CD14-positive monocyte (primary cell): ENCODE data around the gene PDE6G. TPM values are rescaled to one million over a fixed set of nuclear protein-coding genes. Genes with fewer than 3 reads are reported as not detected.

ENCODE experiments used
- DNase-seq, 3 donors: peaks; one replicate each; pipeline ENCODE4 v3.0.0-alpha.2; 2011 to 2022
- H2AFZ ChIP-seq: 2 replicates; pipeline ENCODE4 v1.6.0; 2012; ENCODE audit warnings: mild to moderate bottlenecking, low read depth, low read length, inconsistent platforms; ENCODE audit not compliant: insufficient read depth, poor library complexity, severe bottlenecking
- H3K27ac ChIP-seq, 2 donors: 1 replicate in 1 of 2; 2 replicates in 1 of 2; pipeline ENCODE4 v1.5.1; 2012 to 2013; ENCODE audit warnings: low read length in 2 of 2, control low read depth in 1 of 2, inconsistent platforms in 1 of 2, low read depth in 1 of 2, mild to moderate bottlenecking in 1 of 2
- H3K27me3 ChIP-seq, 2 donors: one replicate each; pipeline versions ENCODE4 v1.6.0 to v1.6.1; 2011 to 2013; ENCODE audit warnings: low read length in 2 of 2; ENCODE audit not compliant: control insufficient read depth in 2 of 2, insufficient read depth in 2 of 2
- H3K36me3 ChIP-seq, 2 donors: replicated peaks in 1 of 2; 1 replicate in 1 of 2; 2 replicates in 1 of 2; pipeline versions ENCODE4 v1.5.1 to v1.6.1; 2012 to 2013; ENCODE audit warnings: low read length in 2 of 2, control low read depth in 1 of 2, inconsistent platforms in 1 of 2, mild to moderate bottlenecking in 1 of 2; ENCODE audit not compliant: insufficient read depth in 2 of 2, control insufficient read depth in 1 of 2
- H3K4me1 ChIP-seq, 2 donors: 1 replicate in 1 of 2; 2 replicates in 1 of 2; pipeline versions ENCODE4 v1.5.1 to v1.6.1; 2012 to 2013; ENCODE audit warnings: low read length in 2 of 2, control low read depth in 1 of 2, inconsistent platforms in 1 of 2, mild to moderate bottlenecking in 1 of 2, moderate library complexity in 1 of 2; ENCODE audit not compliant: insufficient read depth in 2 of 2, control insufficient read depth in 1 of 2
- H3K4me2 ChIP-seq: replicated peaks from 2 replicates; pipeline ENCODE3; 2012; ENCODE audit warnings: low read length, moderate library complexity, mild to moderate bottlenecking; ENCODE audit not compliant: poor library complexity, severe bottlenecking; ENCODE audit errors: extremely low read depth
- H3K4me3 ChIP-seq, 3 experiments: fragments of 200-600 bp in 1 of 3; sonication (generic) in 1 of 3; replicated peaks in 1 of 3; 1 replicate in 2 of 3; 2 replicates in 1 of 3; pipeline ENCODE4 v1.5.1; 2011 to 2013; ENCODE audit warnings: low read length in 3 of 3, mild to moderate bottlenecking in 3 of 3, control low read depth in 2 of 3, low read depth in 2 of 3, inconsistent platforms in 1 of 3, moderate library complexity in 1 of 3
- H3K79me2 ChIP-seq: 2 replicates; pipeline ENCODE4 v1.6.0; 2012; ENCODE audit warnings: mild to moderate bottlenecking, control low read depth, inconsistent platforms, low read length, moderate library complexity; ENCODE audit not compliant: insufficient read depth
- H3K9ac ChIP-seq: 2 replicates; pipeline ENCODE4 v1.6.0; 2017; ENCODE audit warnings: low read length, mild to moderate bottlenecking; ENCODE audit not compliant: insufficient read depth, poor library complexity, severe bottlenecking
- H3K9me3 ChIP-seq, 2 donors: replicated peaks in 1 of 2; 1 replicate in 1 of 2; 2 replicates in 1 of 2; pipeline versions ENCODE4 v1.5.1 to v1.6.1; 2012 to 2013; ENCODE audit warnings: low read length in 2 of 2, control low read depth in 1 of 2; ENCODE audit not compliant: control insufficient read depth in 1 of 2, insufficient read depth in 1 of 2
- H4K20me1 ChIP-seq: 2 replicates; pipeline ENCODE4 v1.6.0; 2012; ENCODE audit warnings: mild to moderate bottlenecking, low read length, control low read depth, moderate library complexity; ENCODE audit not compliant: insufficient read depth
- H3K27ac Mint-ChIP-seq, 7 donors: one replicate each; pipeline ENCODE4 v1.8.0; 2020; ENCODE audit warnings: mild to moderate bottlenecking in 7 of 7, mixed read lengths in 7 of 7, moderate library complexity in 6 of 7, inconsistent platforms in 2 of 7
- H3K27me3 Mint-ChIP-seq, 3 donors: one replicate each; pipeline ENCODE4 v1.8.0; 2021 to 2022; ENCODE audit warnings: low read depth in 3 of 3, mild to moderate bottlenecking in 3 of 3, mixed read lengths in 3 of 3, moderate library complexity in 3 of 3, inconsistent platforms in 1 of 3
- H3K36me3 Mint-ChIP-seq, 2 donors: one replicate each; pipeline ENCODE4 v1.8.0; 2020; ENCODE audit warnings: mixed read lengths in 2 of 2, inconsistent platforms in 1 of 2, mild to moderate bottlenecking in 1 of 2
- H3K4me1 Mint-ChIP-seq: one replicate; pipeline ENCODE4 v1.8.0; 2020; ENCODE audit warnings: mild to moderate bottlenecking, mixed read lengths
- H3K4me3 Mint-ChIP-seq, 2 donors: one replicate each; pipeline ENCODE4 v1.8.0; 2020; ENCODE audit warnings: mild to moderate bottlenecking in 2 of 2, mixed read lengths in 2 of 2, moderate library complexity in 1 of 2
- H3K9me3 Mint-ChIP-seq, 7 donors: one replicate each; pipeline ENCODE4 v1.8.0; 2020 to 2022; ENCODE audit warnings: mixed read lengths in 7 of 7, mild to moderate bottlenecking in 6 of 7, moderate library complexity in 6 of 7, inconsistent platforms in 2 of 7
- WGBS: methylation state at CpG from one replicate; pipeline ENCODE4 v1.1.5; 2013; ENCODE audit warnings: missing lambda C conversion rate; ENCODE audit not compliant: insufficient coverage; 5-methylcytosine and 5-hydroxymethylcytosine counted together
- intact Hi-C, 2 donors: fragments of 100-400 bp; cut with micrococcal nuclease; formaldehyde crosslinking; loops; one replicate each; pipeline versions ENCODE4 v1.15.0 to v1.15.1; 2023
- polyA plus RNA-seq, 3 donors: library from polyadenylated mRNA; depleted of rRNA in 1 of 3; unstranded in 2 of 3; stranded (reverse) in 1 of 3; fragments of 300-500 nt in 2 of 3; fragments of >200 nt in 1 of 3; fragmentation: Illumina TruSeq in 2 of 3; gene quantifications; 1 replicate in 2 of 3; 2 replicates in 1 of 3; pipeline ENCODE4 v1.2.3, GENCODE V29; 2012 to 2021
- TF ChIP-seq, protein P1 (sequence below): fragments of 200-600 bp; IDR thresholded peaks from one replicate; pipeline ENCODE4 v1.8.0; 2022; ENCODE audit warnings: antibody characterized with exemption, mild to moderate bottlenecking

Gene PDE6G
- polyA plus RNA-seq, 3 donors = 8.9 to 12.0 (median 11.5) TPM

DNA sequence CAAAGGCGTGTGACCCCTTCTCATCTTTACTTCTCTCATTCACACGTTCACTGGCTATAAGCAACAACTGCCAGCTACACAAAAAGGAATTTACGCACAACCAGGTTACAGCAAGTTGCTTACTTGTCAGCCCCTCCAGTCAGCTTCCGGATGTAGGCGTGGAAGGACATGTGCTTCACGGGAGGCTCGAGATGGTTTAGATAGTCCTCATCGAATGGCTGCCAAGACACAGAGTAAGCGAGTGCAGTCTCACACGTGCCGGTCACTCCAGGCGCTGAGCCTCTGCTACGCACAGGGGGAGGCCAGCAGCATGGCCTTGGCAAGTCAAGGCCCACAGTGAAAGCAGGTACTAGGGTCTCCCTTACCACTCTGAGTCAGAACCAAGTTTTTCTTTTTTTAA is 47.7 kb downstream of the PDE6G start:
- H3K4me2 ChIP-seq = no peak overlapping the region
- intact Hi-C loops = no loop called here
- DNase-seq = no peak
- H3K27ac Mint-ChIP-seq = peak overlapping the region in 5 of 7 donors; percentile 65 to 85 (median 76)
- no peaks in the 10 kb centered on the region for H3K27me3 ChIP-seq
- 98% methylated on average over 12 of the region's 13 CpGs for WGBS
- no peak overlapping the region for H3K4me3 ChIP-seq
- no peak overlapping the region for H3K4me3 Mint-ChIP-seq
- H3K27ac ChIP-seq = peak overlapping the region; percentile 53 to 67
- no peaks in the 10 kb centered on the region for H3K9me3 Mint-ChIP-seq
- peaks cover 69 to 91% of the 10 kb centered on the region in 2 donors for H3K36me3 Mint-ChIP-seq
- TF ChIP-seq, protein P1, sequence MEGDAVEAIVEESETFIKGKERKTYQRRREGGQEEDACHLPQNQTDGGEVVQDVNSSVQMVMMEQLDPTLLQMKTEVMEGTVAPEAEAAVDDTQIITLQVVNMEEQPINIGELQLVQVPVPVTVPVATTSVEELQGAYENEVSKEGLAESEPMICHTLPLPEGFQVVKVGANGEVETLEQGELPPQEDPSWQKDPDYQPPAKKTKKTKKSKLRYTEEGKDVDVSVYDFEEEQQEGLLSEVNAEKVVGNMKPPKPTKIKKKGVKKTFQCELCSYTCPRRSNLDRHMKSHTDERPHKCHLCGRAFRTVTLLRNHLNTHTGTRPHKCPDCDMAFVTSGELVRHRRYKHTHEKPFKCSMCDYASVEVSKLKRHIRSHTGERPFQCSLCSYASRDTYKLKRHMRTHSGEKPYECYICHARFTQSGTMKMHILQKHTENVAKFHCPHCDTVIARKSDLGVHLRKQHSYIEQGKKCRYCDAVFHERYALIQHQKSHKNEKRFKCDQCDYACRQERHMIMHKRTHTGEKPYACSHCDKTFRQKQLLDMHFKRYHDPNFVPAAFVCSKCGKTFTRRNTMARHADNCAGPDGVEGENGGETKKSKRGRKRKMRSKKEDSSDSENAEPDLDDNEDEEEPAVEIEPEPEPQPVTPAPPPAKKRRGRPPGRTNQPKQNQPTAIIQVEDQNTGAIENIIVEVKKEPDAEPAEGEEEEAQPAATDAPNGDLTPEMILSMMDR = no peak
- H4K20me1 ChIP-seq = peaks cover 26% of the 10 kb centered on the region
- no peak overlapping the region for H2AFZ ChIP-seq
- H3K9me3 ChIP-seq = no peaks in the 10 kb centered on the region
- no peaks in the 10 kb centered on the region for H3K27me3 Mint-ChIP-seq
- H3K4me1 ChIP-seq = peaks cover 34 to 42% of the 10 kb centered on the region in 2 donors
- H3K79me2 ChIP-seq = peaks cover 37% of the 10 kb centered on the region
- peaks cover 60 to 91% of the 10 kb centered on the region in 2 donors for H3K36me3 ChIP-seq
- H3K9ac ChIP-seq = no peak overlapping the region
- peaks cover 39% of the 10 kb centered on the region for H3K4me1 Mint-ChIP-seq

DNA sequence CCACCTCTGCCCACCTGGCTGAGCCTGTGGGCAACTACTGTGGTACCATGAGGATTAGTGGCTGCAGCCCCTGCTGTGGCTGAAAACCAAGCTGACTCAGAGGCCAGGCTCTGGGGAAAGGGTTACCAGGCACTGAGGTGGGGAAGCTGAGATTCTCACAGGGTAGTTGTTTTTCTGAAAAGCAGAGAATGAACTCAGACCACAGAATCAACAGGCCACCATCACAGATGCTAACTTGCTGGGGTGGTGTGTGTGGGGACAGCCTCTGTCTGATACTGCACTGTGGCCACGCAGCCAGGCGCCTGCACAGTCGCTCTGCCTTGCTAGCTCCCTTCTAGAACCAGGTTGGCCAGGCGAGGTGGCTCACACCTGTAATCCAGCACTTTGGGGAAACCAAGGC is 48.3 kb downstream of the PDE6G start:
- no peak overlapping the region for H3K4me3 Mint-ChIP-seq
- Histone ChIP-seq H3K27me3 (no peaks in the 10 kb centered on the region), H3K4me2 (no peak overlapping the region), H3K36me3 (peaks cover 61 to 91% of the 10 kb centered on the region in 2 donors), H3K4me3 (no peak overlapping the region), H3K27ac (peak overlapping the region; percentile 1 to 62), H3K4me1 (peaks cover 34 to 42% of the 10 kb centered on the region in 2 donors), H3K9me3 (no peaks in the 10 kb centered on the region), H4K20me1 (peaks cover 21% of the 10 kb centered on the region), H3K79me2 (peaks cover 31% of the 10 kb centered on the region), H3K9ac (peak overlapping the region; percentile 13), H2AFZ (no peak overlapping the region)
- H3K36me3 Mint-ChIP-seq = peaks cover 66 to 90% of the 10 kb centered on the region in 2 donors
- peaks cover 39% of the 10 kb centered on the region for H3K4me1 Mint-ChIP-seq
- DNase-seq = no peak
- TF ChIP-seq, protein P1 = no peak
- no peaks in the 10 kb centered on the region for H3K27me3 Mint-ChIP-seq
- no peaks in the 10 kb centered on the region for H3K9me3 Mint-ChIP-seq
- intact Hi-C loops = no loop called here
- WGBS = 100% methylated on average over 3 of the region's 4 CpGs
- peak overlapping the region in 2 of 7 donors; percentile 3 to 10 for H3K27ac Mint-ChIP-seq
